ENCODE results near the gene ECM1.

The ECM1 gene

GRCh38 chr1:150507912-150508864 is at the start of gene ECM1:
TSS of gene ECM1 (plus strand) at chr1:150508109. CDS start at chr1:150508210, 101 bp downstream.
- no peak for DNase-seq

GRCh38 chr1:150464422-150464826 is 43.5 kb upstream of the ECM1 start:
- peak; percentile 80 for DNase-seq

GRCh38 chr1:150466964-150467363 is 40.9 kb upstream of the ECM1 start:
- no peak for DNase-seq

- DNase-seq: no peak
Measured at GRCh38 chr1:150469291-150469690, 38.6 kb upstream of the ECM1 start.

- DNase-seq: no peak
Measured at GRCh38 chr1:150472601-150473200, 35.2 kb upstream of the ECM1 start.

GRCh38 chr1:150473659-150474058 is 34.2 kb upstream of the ECM1 start:
- no peak for DNase-seq

- no peak for DNase-seq
Measured at GRCh38 chr1:150474869-150475268, 33.0 kb upstream of the ECM1 start.

- no peak for DNase-seq
Measured at GRCh38 chr1:150476754-150477153, 31.2 kb upstream of the ECM1 start.

GRCh38 chr1:150477320-150477719 is 30.6 kb upstream of the ECM1 start:
- no peak for DNase-seq

GRCh38 chr1:150477733-150478132 is 30.2 kb upstream of the ECM1 start:
- DNase-seq: no peak

- no peak for DNase-seq
Measured at GRCh38 chr1:150479370-150479769, 28.5 kb upstream of the ECM1 start.

- no peak for DNase-seq
Measured at GRCh38 chr1:150479927-150480352, 28.0 kb upstream of the ECM1 start.

GRCh38 chr1:150484431-150484830 is 23.5 kb upstream of the ECM1 start:
- no peak for DNase-seq

- no peak for DNase-seq
Measured at GRCh38 chr1:150484861-150485260, 23.0 kb upstream of the ECM1 start.

- DNase-seq: peak; percentile 97
Measured at GRCh38 chr1:150486966-150487762, 20.7 kb upstream of the ECM1 start, which contains the start of gene TARS2. TSS of gene TARS2 (plus strand) at chr1:150487419. CDS start at chr1:150487451, 32 bp downstream.

- DNase-seq: no peak
Measured at GRCh38 chr1:150487763-150488115, 20.2 kb upstream of the ECM1 start.

GRCh38 chr1:150493175-150493574 is 14.7 kb upstream of the ECM1 start:
- no peak for DNase-seq

GRCh38 chr1:150498342-150498741 is 9.6 kb upstream of the ECM1 start:
- DNase-seq: no peak

- no peak for DNase-seq
Measured at GRCh38 chr1:150505431-150505830, 2.5 kb upstream of the ECM1 start.

GRCh38 chr1:150508982-150509381 is 1.1 kb downstream of the ECM1 start:
- no peak for DNase-seq

- DNase-seq: no peak
Measured at GRCh38 chr1:150511551-150511950, 3.6 kb downstream of the ECM1 start.

GRCh38 chr1:150511985-150512660 is 4.2 kb downstream of the ECM1 start:
- DNase-seq: no peak

- no peak for DNase-seq
Measured at GRCh38 chr1:150512846-150513245, 4.9 kb downstream of the ECM1 start.
